Activated CD8-positive, alpha-beta memory T cell treated with anti-CD3 and anti-CD28 coated beads for 24 hours (primary cell): Measurements from ENCODE around the gene SLCO2B1.
"Not testable (repeated sequence)": the region's sequence is repeated elsewhere in the genome, so short reads cannot be mapped to it uniquely, and the experiment has no call there.

Experiments used
- DNase-seq: peaks from one replicate; pipeline ENCODE4 v3.0.0-alpha.2; 2020

Gene SLCO2B1, protein sequence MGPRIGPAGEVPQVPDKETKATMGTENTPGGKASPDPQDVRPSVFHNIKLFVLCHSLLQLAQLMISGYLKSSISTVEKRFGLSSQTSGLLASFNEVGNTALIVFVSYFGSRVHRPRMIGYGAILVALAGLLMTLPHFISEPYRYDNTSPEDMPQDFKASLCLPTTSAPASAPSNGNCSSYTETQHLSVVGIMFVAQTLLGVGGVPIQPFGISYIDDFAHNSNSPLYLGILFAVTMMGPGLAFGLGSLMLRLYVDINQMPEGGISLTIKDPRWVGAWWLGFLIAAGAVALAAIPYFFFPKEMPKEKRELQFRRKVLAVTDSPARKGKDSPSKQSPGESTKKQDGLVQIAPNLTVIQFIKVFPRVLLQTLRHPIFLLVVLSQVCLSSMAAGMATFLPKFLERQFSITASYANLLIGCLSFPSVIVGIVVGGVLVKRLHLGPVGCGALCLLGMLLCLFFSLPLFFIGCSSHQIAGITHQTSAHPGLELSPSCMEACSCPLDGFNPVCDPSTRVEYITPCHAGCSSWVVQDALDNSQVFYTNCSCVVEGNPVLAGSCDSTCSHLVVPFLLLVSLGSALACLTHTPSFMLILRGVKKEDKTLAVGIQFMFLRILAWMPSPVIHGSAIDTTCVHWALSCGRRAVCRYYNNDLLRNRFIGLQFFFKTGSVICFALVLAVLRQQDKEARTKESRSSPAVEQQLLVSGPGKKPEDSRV

GRCh38 chr11:75150879-75151278 lies at the start of gene SLCO2B1:
SLCO2B1 (plus strand) TSS chr11:75151107; CDS start chr11:75151382, 275 bp downstream.
- no peak for DNase-seq

DNA sequence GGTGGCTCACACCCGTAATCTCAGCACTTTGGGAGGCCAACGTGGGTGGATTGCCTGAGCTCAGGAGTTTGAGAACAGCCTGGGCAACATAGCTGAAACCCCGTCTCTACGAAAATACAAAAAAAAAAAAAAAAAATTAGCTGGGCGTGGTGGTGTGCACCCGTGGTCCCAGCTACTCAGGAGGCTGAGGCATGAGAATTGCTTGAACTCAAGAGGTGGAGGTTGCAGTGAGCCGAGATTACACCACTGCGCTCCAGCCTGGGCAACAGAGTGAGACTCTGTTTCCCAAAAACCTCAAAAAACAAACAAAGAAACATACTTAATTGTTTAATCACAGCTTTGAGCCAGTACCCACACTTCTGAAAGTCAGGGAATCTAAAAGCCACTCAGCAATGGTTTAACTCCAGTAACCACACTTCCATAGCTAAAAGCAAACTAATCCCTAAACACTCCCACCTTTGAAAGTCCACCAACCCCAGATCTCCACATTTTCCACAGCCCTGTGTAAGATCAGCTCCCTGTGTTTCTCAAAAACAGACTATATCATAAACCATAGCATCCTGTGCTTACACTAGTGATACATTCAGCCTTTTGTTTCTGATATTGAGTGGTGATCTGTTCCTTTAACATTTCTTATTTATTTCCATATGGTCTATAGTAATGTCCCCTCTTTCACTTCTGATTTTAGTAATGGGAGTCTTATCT lies 49.3 kb upstream of the SLCO2B1 start:
- DNase-seq, result no peak

GRCh38 chr11:75103380-75104026 lies 47.4 kb upstream of the SLCO2B1 start:
- DNase-seq, result no peak

- no peak for DNase-seq
These were observed 45.4 kb upstream of the SLCO2B1 start for GRCh38 chr11:75105462-75105925.

DNA sequence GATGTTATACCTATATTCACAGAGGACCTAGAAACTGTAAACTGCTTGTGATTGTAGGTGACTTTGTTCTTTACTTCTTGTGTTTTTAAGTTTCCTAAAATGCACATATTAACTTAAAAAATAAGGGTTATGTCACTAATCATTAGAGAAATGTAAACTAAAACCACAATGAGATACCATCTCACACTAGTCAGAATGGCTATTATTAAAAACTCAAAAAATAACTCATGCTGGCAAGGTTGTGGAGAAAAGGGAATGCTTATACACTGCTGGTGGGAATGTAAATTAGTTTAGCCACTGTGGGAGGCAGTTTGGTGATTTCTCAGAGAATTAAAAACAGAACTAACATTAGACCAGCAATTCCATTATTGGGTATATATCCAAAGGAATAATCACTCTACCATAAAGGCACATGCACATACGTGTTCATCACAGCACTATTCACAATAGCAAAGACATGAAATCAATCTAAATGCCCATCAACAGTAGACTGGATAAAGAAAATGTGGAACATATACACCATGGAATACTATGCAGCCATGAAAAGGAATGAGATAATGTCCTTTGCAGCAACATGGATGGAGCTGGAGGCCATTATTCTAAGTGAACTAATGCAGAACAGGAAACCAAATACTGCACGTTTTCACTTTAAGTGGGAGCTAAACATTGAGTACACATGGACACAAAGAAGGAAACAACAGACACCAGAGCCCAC lies 44.8 kb upstream of the SLCO2B1 start:
- DNase-seq, result not testable (repeated sequence)

- no peak for DNase-seq
These were observed 43.7 kb upstream of the SLCO2B1 start for GRCh38 chr11:75107187-75107586.

DNA sequence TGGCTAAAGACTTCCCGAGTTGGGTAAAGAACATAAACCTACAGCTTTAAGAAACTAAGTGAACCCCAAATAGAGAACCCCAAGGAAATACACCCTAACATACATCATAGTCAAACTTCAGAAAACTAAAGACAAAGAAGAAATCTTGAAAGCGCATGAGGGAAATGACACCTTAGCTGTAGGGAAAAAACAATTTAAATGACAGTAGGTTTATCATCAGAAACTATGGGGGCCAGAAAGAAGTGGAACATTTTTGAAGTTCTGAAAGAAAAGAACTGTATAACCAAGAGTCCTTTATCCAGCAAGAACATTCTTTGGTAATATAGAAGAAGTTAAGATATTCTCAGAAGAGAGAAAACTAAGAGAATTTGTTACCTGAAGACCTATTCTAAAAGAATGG lies 38.7 kb upstream of the SLCO2B1 start:
- DNase-seq, result no peak

DNA sequence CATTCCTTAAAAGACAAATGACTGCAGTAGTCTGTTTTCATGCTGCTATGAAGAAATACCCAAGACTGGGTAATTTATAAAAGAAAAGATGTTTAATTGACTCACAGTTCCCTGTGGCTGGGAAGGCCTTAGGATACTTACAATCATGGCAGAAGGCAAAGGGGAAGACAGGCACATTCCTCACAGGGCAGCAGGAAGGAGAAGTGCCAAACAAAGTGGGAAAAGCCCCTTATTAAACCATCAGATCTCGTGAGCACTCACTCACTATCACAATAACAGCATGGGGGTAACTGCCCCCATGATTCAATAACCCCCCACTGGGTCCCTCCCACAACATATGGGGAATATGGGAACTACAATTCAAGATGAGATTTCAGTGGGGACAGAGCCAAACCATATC lies 37.9 kb upstream of the SLCO2B1 start:
- DNase-seq, result no peak

GRCh38 chr11:75114465-75114864 lies 36.4 kb upstream of the SLCO2B1 start:
- DNase-seq, result no peak

DNA sequence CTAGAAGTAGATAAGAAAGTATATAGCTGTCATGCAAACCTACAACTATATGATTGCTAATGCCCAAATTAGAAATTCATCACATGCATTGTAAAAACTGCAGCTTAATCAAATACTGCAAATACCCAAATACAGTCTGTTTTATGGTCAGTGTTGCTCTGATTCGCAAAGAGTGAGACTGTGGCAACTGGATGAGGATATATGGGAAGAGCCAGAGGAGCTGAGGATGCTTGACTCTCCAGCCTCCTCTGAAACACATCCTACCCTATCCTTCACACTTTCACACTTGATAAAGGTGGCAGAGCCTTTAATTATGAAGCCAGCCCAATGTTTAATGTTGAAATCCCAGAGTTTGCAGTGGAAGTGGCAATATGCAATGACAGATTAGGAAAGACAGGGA lies 32.3 kb upstream of the SLCO2B1 start:
- DNase-seq, result no peak

DNA sequence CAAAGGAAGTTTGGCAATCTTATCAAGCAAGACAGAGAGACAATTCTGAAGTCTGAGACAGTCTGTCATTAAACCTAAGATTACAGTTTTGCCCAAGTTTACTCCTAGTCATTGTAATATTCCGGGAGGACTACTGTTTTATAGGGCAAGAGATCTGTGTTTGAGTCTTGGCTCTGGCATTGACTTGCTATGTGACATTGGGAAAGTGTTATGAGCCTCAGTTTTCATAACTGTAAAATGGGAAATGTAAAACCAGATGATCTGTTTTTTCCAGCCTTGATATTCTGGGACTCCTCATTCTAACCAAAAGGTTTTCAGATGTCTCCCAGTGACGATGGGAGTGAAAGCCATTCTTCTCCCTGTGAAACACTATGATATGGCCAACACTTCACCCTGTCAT lies 24.3 kb upstream of the SLCO2B1 start:
- no peak for DNase-seq

GRCh38 chr11:75132080-75132479 lies 18.8 kb upstream of the SLCO2B1 start:
- no peak for DNase-seq

DNA sequence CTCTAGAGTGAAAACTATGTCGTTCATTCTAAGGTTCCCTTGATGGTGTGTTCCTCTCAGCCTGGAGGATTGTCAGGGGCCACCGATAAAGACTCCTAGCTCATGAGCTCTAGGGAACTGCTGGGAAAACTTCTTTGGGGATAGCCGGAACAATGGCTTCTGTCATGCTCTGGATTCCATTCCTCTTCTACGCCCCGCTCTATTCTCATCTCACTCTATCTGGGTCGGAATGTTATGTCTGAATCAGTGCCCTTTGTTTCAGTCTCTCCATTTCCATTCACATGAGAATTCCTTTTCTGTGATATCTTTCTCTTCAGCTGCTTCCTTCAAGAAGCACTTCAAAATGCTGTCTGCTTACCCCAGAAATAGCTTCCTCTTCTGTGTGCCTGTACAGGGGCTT lies 16.9 kb upstream of the SLCO2B1 start:
- no peak for DNase-seq

- DNase-seq, result no peak
These were observed 15.8 kb upstream of the SLCO2B1 start for GRCh38 chr11:75135021-75135650.

DNA sequence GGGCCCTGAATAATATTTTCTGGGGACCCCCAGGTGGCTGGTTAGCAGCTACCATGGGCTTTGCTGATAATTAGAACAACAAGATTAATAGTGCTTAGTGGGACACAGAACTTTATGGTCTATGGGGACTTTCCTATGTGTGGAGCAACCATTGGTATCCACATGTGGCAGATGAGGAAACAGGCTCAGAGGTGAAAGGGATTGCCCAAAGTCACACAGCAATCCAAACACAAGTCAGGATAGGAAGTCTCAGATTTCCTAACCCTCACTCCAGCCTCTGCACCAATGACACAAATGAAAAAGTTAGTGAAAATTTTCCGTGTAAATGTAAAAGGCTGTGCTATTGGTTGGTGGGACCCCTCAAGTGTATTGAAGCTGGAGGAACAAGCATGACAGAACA lies 15.3 kb upstream of the SLCO2B1 start:
- no peak for DNase-seq

- DNase-seq, result peak; percentile 94
These were observed 10.4 kb upstream of the SLCO2B1 start for GRCh38 chr11:75140269-75141138.

DNA sequence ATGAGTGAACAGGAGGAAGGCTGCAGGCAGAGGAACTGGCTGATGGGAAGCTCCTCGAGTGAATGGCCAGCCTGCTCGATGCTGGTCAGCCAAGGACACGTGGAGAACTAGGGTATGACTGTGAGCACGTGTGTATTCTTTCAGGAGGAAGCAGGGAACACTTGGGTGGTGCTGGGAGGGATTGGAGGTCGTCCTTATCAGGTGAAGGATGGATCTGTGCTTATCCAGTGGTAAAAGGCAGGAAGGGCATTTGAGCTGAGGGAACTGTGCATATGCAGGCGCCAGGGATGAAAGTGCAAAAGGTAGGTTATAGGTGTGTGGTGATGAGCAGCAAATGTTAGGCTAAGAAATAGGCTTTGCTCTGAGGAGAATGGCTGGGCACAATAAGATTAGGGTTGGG lies 9.7 kb upstream of the SLCO2B1 start:
- DNase-seq, result no peak

DNA sequence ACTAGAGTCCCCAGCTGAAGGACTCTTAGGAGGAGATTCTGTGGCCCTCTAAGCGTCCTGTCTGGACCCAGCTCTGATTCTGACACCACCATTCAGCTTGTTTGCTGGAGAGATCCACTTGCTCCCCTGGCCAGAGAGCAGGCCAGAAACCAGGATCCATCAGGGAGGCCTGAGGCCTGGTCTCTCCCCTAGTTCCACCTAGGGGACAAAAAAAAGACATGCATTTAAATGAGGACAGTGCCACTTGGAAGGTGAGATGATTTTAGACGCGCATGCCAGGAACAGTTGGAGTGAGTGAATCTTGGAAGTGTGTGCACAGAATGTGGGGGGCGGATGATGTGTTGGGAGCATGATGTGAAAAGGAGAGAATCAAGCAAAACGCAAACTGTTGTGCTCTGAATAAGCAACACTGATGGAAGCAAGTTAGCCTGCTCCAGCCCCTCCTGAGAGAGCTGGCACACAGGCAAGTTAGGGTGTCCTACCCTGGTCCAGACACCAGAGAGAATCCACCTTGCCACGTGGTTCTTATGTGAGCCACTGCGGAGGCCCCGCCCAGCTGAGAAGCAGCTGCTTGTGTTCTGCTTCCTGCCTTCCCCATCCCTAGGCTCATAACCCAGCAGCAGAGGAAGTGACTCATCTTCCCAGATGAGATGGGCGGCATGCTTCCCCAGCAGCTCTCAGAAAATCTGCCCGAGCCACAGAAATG lies 8.0 kb upstream of the SLCO2B1 start:
- DNase-seq, result peak; percentile 86

DNA sequence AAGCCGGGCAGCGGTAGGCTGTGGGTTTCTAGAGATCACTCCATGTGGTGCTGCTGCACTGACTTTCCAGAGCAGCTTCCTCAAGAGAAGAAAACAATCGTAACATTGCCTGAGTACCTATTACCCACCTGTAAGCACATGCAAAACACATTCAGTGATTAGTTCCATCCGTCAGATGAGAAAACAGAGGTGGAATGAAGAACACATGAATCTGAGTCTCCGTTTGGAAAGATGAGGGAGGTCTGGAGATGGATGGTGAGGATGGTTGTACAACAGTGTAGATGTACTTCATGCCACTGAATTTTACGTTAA lies 7.5 kb upstream of the SLCO2B1 start:
- no peak for DNase-seq

- DNase-seq, result no peak
These were observed 6.2 kb upstream of the SLCO2B1 start for GRCh38 chr11:75144716-75145014.
